CD4-positive, alpha-beta T cell treated with Interleukin-10 for 1 hour (primary cell): ENCODE measurements around the gene FOXL3.
"Not testable (repeated sequence)": the region's sequence is repeated elsewhere in the genome, so short reads cannot be mapped to it uniquely, and the experiment has no call there.

Experiments used
- DNase-seq: peaks from one replicate; pipeline ENCODE4 v3.0.0-alpha.2; 2020

Gene FOXL3

DNA sequence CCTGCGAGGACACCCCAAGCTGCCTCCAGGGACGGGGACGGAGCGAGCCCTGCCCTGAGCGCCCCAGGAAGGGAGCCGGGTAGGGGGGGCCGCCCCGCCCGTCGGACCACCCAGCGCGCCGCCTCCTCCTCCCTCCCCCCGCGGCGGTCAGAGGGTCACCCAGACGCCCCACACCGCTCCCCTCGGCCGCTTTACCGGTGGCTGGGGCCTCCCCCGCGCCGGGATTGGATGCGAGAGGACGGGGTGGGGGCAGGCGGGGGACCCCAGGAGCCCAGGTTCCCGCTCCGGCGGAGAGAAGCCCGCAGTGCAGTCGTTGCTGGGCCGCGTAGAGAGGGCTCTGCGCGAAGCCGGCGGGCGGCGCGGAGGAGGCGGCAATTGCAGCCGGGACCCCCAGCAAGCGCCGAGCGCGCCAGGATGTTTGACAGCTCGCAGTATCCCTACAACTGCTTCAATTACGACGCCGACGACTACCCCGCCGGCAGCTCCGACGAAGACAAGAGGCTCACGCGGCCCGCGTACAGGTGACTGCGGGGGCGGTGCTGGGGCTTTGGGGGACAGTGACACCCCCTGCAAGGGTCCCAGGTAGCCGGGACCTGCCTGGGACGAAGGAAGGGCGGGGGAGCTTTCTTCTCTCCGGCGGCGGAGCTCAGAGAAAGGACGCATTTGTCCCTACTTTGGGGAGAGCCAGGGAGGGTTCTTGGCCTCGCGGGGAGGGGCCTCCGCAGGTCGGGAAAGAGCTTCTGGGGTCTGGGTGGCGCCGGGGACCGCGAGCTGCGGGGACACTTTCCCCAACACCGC lies at the start of gene FOXL3:
Gene FOXL3 (plus strand): TSS at position 415 of the 798 bp plus-strand sequence. CDS start 0 bp downstream, at position 415.
- no peak for DNase-seq

DNA sequence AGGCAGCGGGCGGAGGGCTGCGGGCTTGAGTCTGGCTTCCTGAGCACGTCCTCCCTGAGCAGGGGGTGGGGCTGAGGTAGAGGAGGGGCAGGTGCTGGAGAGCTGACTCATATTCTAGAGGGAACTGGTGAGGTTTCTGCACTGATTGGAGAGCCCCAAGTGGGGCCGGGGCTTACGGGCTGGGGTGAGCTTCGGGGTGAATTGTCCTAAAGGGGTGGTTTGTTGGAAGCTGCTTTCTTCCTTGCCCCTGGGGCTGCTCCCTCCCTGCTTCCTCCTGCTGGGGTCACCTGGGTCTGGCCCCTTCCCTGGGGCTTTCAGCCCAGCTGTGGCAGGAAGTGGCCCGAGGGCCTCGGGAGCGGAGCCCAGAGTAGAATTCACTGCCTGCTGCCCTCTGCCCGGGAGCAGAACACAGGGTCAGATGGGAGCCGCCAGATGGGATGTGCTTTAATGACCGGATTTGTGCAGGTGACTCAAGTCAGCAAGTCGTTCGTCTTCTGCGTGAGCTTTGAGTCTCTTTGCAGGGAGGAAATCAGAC lies 49.0 kb upstream of the FOXL3 start:
- no peak for DNase-seq

DNA sequence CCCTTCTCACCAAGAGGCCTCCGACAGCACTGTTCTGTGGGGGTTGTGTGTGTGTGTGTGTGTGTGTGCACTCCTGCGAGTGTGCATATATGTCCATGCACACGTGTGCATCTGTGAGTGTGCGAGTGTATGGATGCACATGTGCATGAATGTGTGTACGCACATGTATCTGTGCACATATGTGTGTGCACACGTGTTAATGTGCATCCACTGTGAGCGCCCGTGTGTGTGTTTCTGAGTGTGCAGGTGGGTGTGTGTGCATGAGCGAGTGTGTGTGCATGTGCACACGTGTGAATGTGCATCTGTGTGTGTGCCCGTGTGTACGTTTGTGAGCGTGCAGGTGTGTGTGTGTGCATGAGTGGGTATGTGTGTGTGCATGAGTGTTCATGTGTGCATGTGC lies 48.5 kb upstream of the FOXL3 start:
- no peak for DNase-seq

DNA sequence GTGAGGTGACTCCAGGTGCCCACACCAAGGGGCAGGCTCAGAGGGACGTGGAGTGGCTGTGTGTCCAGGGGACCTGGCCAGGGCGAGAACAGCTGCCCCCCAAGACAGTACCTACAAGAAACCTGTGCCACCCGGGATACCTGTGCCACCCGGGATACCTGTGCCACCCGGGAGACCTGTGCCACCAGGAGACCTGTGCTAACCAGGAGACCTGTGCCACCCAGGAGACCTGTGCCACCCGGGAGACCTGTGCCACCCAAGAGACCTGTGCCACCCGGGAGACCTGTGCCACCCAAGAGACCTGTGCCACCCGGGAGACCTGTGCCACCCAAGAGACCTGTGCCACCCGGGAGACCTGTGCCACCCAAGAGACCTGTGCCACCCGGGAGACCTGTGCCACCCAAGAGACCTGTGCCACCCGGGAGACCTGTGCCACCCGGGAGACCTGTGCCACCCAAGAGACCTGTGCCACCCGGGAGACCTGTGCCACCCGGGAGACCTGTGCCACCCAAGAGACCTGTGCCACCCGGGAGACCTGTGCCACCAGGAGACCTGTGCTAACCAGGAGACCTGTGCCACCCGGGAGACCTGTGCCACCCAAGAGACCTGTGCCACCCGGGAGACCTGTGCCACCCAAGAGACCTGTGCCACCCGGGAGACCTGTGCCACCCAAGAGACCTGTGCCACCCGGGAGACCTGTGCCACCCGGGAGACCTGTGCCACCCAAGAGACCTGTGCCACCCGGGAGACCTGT lies 47.0 kb upstream of the FOXL3 start:
- DNase-seq: not testable (repeated sequence)

DNA sequence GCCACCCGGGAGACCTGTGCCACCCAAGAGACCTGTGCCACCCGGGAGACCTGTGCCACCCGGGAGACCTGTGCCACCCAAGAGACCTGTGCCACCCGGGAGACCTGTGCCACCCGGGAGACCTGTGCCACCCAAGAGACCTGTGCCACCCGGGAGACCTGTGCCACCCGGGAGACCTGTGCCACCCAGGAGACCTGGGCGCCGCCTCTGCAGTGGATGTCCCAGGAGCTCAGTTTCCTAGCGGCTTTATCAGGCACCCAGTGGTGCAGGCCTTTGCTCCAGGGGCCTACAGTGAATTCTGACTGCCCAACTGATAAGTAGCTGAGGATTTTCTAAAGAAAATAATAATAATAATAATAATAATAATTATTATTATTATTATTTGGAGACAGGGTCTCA lies 46.4 kb upstream of the FOXL3 start:
- DNase-seq: not testable (repeated sequence)

DNA sequence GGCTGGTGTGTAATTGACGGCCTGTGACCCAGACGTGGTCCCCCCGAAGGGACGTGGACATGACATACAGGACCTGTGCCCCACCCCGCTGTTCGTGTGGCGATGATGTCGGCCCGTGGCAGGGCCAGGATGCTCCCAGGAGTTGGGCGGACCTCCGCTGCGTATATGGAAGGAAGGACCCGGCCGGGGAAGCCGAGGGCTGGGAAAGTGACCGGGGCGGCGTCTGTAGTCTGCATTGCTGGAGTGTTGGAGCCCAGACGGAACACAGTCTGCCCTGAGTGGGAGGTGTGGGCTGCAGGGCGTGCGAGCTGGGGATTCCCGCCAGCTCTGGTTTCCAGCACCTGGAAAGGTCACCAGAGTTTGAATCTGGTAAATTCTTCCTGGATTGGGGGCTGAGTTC lies 45.0 kb upstream of the FOXL3 start:
- DNase-seq: no peak

DNA sequence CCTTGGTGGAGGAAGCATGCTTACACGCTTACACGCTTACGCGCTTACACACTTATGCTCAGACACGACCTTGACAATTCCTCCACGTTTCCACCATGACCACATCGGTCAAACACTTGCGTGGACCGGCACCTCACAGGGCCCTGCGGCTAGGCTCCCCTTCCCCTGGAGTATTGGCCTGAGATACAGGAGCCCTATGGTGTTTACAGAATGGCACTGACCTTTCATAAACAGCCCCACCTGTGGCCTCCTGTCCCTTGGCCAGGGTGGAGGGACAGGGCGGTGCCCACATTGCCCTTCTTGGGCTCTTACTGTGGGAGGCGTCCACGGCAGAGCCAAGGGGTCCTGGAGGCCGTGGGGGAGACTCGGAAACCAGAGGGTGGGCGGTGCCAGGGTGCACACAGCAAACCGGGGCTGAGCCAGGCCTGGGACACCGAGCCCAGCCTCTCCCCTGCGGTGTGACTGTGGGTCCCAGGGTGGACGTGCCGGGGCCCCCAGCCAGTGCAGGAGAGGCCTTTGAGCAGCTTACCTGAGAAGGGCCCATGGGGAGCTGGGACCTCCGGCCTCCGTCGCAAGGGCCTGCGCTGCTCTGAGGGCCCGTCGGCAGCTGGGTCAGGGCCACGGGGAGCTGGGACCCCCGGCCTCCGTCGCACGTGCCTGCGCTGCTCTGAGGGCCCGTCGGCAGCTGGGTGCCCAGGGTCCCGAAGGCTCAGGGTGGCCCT lies 44.2 kb upstream of the FOXL3 start:
- no peak for DNase-seq

DNA sequence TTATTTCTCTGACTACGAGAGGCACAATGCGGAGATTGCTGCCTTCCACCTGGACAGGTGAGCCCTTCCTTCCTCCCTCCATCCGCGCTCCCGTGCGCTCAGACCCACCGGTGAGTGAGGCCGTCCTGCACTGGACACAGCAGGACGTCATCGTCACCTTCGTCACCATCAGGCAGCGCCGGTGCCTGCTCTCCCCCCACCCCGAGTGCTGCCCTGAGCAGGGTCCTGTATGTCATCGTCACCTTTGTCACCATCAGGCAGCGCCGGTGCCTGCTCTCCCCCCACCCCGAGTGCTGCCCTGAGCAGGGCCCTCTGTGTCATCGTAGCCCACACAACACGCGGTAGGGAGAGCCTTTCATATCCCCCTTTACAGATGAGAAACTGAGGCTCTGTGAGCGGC lies 43.5 kb upstream of the FOXL3 start:
- no peak for DNase-seq

DNA sequence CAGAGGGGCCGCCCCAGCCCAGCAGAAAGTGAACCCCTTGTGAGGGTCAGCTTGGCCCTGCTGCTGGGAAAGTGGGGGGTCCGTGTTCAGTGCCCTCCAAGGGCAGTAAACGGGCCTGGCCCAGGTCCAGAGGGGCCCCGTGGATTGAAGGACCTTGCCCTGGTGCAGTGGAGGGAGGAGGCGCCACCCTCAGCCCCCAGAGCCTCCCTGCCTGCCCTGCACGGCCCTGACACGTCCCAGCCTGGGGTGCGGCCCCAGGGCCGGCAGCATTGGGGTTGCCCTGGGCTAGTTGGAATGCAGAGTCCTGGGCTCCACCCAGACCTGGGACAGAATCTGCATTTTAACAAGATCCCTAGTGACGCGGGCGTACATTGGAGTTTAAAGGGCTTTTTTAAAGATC lies 42.8 kb upstream of the FOXL3 start:
- no peak for DNase-seq

DNA sequence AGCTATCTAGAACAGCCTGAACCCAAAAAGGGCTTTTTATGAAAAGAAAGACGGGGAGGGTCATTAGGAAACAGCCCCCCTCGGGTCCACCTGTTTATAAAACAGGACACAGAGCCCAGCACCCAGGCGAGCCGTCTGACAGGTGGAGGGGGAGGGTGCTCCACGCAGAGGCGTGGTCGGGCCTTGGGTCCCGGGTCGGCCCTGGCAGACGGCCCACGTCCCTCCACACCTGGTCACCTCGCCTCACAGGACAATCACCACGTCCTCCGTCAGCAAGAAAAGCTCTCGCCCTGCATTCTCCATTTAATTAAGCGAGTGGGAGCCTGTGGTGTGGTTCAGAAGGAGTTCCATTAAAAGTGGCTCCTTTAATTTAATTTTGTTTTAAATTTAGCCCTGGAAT lies 42.3 kb upstream of the FOXL3 start:
- no peak for DNase-seq

DNA sequence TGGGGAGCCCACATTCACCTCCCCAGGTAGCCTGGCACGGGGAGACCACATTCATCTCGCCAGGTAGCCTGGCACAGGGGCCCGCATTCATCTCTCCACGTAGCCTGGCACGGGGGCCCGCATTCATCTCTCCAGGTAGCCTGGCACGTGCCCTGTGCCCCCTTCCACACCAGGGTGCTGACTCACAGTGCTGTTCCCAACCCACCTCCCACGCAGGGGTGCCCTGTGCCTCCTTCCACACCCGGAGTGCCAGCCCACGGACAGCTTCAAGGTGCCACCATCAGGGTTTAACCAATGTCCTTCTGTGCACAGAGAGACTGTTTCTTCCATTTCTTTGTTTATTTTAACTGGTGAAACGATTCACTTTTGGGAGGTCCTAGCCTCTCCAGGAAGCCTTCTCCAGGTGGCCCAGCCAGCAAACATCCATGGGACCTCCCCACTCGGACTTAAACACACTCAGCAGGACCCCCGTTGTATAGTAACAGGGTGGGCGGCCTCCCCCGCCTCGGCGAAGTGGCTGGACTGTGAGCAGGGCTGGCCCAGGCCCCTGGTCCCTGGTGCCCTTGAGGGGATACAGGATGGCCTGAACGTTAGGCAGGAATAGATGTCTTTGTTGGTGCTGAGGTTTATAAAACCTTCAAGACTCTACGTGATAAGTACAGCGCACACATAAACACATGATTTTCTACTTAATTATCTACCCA lies 41.1 kb upstream of the FOXL3 start:
- no peak for DNase-seq

DNA sequence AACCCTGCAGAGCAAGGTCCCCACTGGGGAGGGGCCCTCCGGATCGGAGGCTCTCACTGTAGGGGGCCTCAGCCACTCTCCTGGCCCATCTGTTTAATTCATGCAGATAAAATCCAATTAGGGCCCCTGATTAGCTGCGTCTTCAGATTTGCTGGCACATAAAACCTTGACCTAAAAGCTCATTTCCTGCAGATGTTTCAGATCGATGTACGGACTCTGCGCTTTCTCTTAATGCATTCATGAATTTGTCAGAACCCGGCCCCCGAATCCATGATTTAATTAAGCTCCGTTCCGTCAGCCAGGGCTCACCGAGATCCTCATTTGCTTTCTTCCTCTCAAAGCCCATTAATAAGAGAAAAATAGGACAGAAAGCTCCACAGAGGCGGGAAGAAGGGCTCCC lies 40.0 kb upstream of the FOXL3 start:
- no peak for DNase-seq

DNA sequence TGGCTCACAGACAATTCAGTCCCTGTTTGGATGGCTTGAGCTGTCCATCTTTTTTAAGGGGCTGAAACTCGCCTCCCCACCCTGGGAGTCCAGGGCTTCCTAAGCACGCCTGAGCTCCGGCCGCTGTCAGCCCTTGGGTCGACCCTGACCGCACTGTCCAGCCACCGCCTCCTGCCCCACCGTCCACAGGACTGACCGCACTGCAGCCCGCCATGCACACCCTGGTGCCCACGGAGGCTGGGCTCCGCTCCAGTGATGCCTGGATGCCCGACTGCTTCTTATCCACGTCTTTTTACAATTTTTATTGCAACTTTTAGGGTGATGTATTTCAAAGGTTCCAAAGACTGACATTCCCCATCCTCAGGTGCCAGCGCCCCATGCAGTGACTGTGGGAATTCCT lies 39.4 kb upstream of the FOXL3 start:
- DNase-seq: no peak

DNA sequence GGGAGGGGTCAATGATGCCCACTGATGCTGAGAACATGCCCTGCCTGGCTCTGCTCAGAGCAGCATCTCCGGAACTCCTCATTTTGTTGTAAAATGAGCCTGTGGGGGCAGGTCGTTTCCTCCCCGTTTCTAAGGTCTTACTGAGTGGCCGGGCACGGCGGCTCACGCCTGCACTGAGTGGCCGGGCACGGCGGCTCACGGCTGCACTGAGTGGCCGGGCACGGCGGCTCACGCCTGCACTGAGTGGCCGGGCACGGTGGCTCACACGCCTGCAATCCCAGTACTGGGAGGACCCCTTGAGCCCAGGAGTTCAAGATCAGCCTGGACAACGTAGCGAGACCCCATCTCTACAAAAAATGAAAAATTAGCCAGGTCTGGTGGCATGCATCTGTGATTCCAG lies 39.0 kb upstream of the FOXL3 start:
- DNase-seq: no peak

DNA sequence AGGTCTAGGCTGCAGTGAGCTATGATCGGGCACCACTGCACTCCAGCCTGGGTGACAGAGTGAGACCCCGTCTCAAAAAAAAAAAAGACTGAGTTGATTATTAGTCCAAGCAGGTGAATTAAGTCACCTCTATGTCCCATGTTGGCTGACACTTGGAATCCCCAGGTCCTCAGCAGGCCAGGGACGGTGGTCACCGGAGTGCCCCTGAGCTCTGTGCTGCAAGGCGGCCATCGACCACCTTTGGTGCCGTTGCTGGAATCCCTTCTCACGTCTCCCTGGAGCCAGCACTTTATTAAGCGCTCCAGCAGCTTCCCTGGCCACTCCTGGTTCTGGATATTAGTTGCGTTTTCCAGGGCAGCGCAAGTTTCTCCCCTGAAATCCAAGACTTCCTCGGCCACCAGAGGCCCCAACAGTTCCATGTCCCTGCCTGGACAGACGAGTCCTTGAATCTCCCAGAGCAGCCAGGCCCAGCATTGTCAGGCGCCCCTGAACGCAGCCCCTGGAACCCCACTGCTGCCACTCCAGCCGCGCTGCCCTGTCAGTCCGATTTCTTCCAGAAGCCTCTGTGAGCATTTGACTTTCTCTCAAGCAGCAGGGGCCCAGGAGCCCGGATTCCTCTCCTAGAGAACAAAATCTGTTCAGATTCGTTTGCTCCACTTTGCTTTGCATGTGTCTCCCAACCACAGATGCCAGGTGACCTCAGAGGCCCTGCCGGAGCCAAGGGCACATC lies 38.4 kb upstream of the FOXL3 start:
- no peak for DNase-seq

DNA sequence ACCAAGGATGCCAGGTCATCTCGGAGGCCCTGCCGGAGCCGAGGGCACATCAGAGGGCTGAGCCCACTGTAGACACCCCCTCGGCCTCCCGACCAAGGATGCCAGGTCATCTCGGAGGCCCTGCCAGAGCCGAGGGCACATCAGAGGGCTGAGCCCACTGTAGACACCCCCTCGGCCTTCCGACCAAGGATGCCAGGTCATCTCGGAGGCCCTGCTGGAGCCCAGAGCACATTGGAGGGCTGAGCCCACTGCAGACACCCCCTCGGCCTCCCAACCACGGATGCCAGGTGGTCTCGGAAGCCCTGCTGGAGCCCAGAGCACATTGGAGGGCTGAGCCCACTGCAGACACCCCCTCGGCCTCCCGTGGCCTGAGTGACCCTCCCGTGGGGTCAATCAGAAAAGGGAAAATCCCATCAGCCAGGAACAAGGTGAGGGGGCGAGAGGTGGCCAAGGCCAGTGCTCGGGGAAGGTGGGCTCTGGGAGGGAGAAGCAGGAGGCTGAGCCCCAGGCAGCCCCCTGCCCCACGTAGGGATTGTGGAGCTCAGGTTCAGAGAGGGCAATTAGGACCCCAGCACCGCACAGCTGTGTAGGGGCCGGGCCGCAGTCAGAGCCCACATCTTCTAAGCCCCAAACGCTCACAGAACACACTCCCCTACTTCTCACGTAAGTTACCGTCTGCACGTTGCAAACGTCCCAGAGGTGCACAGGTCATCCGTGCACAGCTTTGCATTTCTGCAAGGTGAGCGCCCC lies 37.6 kb upstream of the FOXL3 start:
- DNase-seq: no peak

DNA sequence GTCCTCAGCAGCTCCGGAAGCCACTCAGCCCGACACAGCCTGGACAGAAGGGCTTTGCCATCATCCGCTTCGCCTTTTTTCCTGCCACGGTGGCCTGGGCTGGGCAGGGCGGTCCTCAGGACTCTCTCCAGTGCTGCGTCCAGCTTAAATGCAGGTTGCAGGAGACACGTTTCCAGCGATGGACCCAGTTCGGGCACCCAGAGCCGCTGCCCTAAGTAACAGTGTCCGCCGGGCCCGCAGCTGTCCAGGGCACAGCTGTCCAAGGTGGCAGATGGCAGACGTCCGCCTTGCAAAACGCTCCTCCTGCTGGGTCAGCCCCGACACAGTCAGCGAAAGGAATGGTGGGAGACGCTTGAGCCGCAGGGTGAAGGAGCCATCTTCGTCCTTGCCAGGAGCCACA lies 37.0 kb upstream of the FOXL3 start:
- no peak for DNase-seq

DNA sequence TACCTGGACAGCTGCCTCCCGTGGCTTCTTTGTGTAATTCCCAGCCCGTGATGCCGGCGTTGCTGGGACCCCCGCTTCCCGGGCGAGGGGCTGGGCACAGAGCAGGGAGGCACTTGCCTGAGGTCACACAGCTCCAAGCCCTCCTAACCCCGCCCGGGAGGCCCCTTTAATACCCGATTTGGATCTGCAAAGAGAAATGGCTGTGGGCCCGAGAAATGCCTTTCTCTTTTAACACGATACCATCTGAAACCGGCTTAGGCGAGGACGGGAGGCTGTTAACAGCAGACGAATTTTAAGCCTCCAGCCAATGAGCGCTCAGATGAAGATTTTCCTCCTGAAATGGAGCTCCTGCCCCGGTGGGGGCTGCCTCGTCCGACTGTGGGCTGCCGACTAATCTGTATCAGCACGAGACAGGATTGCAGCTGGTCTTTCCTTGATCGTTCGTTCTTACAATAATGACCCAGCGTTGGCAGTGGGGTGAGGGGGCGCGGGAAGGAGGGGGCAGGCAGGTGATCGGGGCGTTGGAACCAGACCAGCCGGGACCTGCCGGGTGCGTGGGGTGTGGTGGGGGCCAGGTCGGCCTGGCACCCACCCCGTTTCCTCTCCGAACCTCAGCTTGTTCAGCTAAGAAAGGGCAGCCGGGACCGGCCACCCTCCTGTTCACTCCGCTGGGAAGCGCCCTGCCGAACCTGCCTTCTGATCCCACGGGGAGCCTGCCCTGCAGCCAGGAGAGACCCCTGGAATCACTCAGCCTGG lies 36.2 kb upstream of the FOXL3 start:
- DNase-seq: no peak

DNA sequence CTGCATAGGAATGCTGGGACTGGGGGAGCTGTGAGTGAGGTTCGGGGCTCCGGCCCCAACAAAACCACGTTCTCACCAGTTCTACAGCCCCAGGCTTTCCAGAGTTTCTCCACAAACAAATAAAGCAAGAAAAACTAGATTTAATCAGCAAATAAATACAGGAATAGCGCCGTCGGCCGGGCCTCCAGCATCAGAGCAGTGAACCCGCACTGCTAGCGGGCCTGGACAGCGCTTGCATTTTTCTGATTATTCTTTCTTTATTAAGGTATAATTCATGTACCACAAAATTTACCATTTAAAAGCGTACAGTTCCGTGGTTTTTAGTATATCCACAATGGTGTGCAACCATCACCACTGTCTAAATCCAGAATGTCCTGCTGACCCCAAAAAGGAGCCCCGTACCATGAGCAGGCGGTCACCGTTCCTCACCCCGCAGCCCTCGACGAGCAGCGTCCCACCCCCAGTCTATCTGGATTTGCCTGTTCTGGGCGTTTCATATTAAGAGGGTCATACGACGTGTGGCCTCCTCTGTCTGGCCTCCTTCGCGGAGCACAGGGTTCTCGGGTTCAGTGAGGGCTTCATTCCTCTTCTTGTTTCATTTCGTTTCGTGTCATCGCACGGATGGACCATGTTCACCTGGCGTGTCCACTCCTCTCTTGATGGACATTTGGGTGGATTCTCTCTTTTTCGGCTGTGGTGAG lies 35.5 kb upstream of the FOXL3 start:
- no peak for DNase-seq

DNA sequence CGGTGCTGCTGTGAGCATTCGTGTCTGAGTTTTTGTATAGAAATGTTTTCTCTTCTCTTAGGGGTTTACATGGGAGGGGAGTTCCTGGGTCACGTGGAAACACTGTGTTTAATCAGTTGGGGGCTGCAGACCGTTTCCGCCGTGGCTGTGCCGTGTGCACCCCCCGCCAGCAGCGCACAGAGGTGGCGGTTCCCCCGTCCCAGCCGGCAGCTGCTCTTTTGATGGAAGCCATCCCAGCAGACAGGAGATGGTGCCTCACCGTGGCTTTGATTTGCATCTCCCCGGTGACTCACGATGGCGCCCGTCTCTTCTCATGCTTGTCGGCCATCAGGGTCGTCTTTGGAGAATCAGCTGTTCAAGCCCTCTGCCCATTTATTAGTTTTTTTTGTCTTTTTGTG lies 34.9 kb upstream of the FOXL3 start:
- no peak for DNase-seq
